Chondrocyte (in vitro differentiated cells): ENCODE data around the gene ARID4B. TPM values are rescaled to one million over a fixed set of nuclear protein-coding genes. Genes with fewer than 3 reads are reported as not detected.
"Not testable (repeated sequence)": the region's sequence is repeated elsewhere in the genome, so short reads cannot be mapped to it uniquely, and the experiment has no call there.

Experiments used
- DNase-seq: peaks from one replicate; pipeline ENCODE4 v3.0.0; 2021; ENCODE audit warnings: mixed read lengths, low spot score
- H3K27ac Mint-ChIP-seq: one replicate; pipeline ENCODE4 v1.8.0; 2021; ENCODE audit warnings: mild to moderate bottlenecking, moderate library complexity, mixed read lengths; ENCODE audit not compliant: unreplicated experiment
- H3K27me3 Mint-ChIP-seq: 2 replicates; pipeline ENCODE4 v1.8.0; 2021; ENCODE audit warnings: low read depth, mixed read lengths
- H3K36me3 Mint-ChIP-seq: 2 replicates; pipeline ENCODE4 v1.8.0; 2021; ENCODE audit warnings: low read depth, mixed read lengths
- H3K4me1 Mint-ChIP-seq: 2 replicates; pipeline ENCODE4 v1.8.0; 2021; ENCODE audit warnings: low read depth, mild to moderate bottlenecking, mixed read lengths
- H3K4me3 Mint-ChIP-seq: one replicate; pipeline ENCODE4 v1.8.0; 2021; ENCODE audit warnings: mild to moderate bottlenecking, moderate library complexity, mixed read lengths; ENCODE audit not compliant: unreplicated experiment
- H3K9me3 Mint-ChIP-seq: 2 replicates; pipeline ENCODE4 v1.8.0; 2021; ENCODE audit warnings: low read depth, mixed read lengths
- CTCF ChIP-seq: fragments of 200-600 bp; sonication (generic); IDR thresholded peaks from 2 replicates; pipeline ENCODE4 v1.5.0; 2021; ENCODE audit warnings: antibody characterized with exemption, mild to moderate bottlenecking, moderate library complexity
- total RNA-seq: library from RNA; stranded (reverse); gene quantifications from 3 replicates; pipeline ENCODE4 v1.2.1, GENCODE V29; 2021

Gene ARID4B
- total RNA-seq, 1 donor from 2014 or later: 26.5 TPM

- H3K36me3 Mint-ChIP-seq: peaks cover 7% of the 10 kb centered on the region
- TF ChIP-seq CTCF: no peak
- DNase-seq: no peak
- H3K4me3 Mint-ChIP-seq: no peak overlapping the region
- no peaks in the 10 kb centered on the region for H3K9me3 Mint-ChIP-seq
- peaks cover 4% of the 10 kb centered on the region for H3K4me1 Mint-ChIP-seq
- no peaks in the 10 kb centered on the region for H3K27me3 Mint-ChIP-seq
- H3K27ac Mint-ChIP-seq: no peak overlapping the region
Measured at GRCh38 chr1:235221653-235222375, 106.2 kb downstream of the ARID4B start.

DNA sequence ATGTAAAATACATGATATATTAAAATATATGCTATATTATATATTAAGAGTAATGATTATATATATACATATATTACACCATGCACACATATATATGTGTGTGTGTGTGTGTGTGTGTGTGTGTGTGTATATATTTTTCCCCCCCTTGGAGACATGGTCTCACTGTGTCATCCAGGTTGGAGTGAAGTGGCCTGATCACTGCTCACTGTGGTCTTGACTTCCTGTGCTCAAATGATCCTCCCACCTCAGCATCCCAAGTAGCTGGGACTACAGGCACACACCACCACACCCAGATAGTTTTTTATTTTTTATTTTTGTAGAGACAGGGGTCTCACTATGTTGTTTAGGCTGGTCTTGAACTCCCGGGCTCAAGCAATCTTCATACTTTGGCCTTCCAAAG is 112.5 kb downstream of the ARID4B start:
- Mint-ChIP-seq H3K9me3 (no peaks in the 10 kb centered on the region), H3K4me3 (no peak overlapping the region), H3K27me3 (no peaks in the 10 kb centered on the region), H3K36me3 (peaks cover 13% of the 10 kb centered on the region), H3K4me1 (peaks cover 4% of the 10 kb centered on the region), H3K27ac (no peak overlapping the region)
- TF ChIP-seq CTCF: no peak
- DNase-seq: no peak

GRCh38 chr1:235214962-235215361 is 113.0 kb downstream of the ARID4B start:
- not testable (repeated sequence) for DNase-seq, H3K9me3 Mint-ChIP-seq, H3K27me3 Mint-ChIP-seq, H3K27ac Mint-ChIP-seq, H3K4me3 Mint-ChIP-seq, H3K4me1 Mint-ChIP-seq
- peaks cover 13% of the 10 kb centered on the region for H3K36me3 Mint-ChIP-seq

GRCh38 chr1:235213752-235214151 is 114.2 kb downstream of the ARID4B start:
- no peak for TF ChIP-seq CTCF
- Mint-ChIP-seq H3K4me3 (no peak overlapping the region), H3K4me1 (peaks cover 4% of the 10 kb centered on the region), H3K36me3 (peaks cover 9% of the 10 kb centered on the region), H3K27ac (no peak overlapping the region), H3K27me3 (no peaks in the 10 kb centered on the region), H3K9me3 (no peaks in the 10 kb centered on the region)
- DNase-seq: no peak

DNA sequence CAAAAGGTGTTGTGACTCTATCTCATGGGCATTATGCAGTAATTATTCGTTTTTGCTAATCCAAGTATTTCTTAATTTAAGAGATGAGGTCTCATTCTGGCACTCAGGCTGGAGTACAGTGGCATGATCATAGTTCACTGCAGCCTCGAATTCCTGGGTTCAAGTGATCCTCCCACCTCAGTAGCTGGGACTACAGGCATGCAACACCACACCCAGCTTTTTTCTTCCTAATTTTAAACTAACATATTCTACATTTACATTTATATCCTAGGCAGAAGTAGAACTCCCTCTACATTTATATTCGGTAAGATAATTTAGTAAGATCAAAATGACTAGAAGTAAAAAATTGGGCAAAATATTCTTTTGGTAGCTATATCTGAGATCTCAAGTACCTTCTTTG is 116.5 kb downstream of the ARID4B start:
- no peak for DNase-seq
- H3K4me1 Mint-ChIP-seq: no peaks in the 10 kb centered on the region
- no peaks in the 10 kb centered on the region for H3K9me3 Mint-ChIP-seq
- no peak overlapping the region for H3K27ac Mint-ChIP-seq
- TF ChIP-seq CTCF: no peak
- H3K4me3 Mint-ChIP-seq: no peak overlapping the region
- peaks cover 12% of the 10 kb centered on the region for H3K36me3 Mint-ChIP-seq
- no peaks in the 10 kb centered on the region for H3K27me3 Mint-ChIP-seq

GRCh38 chr1:235207209-235207565 is 120.8 kb downstream of the ARID4B start:
- H3K36me3 Mint-ChIP-seq: peaks cover 18% of the 10 kb centered on the region
- TF ChIP-seq CTCF: no peak
- no peak overlapping the region for H3K4me3 Mint-ChIP-seq
- no peak overlapping the region for H3K27ac Mint-ChIP-seq
- no peak for DNase-seq
- no peaks in the 10 kb centered on the region for H3K27me3 Mint-ChIP-seq
- no peaks in the 10 kb centered on the region for H3K9me3 Mint-ChIP-seq
- no peaks in the 10 kb centered on the region for H3K4me1 Mint-ChIP-seq
